GM18502 (cell line): Measurements from ENCODE around the gene IBTK.
"Not testable (repeated sequence)": the region's sequence is repeated elsewhere in the genome, so short reads cannot be mapped to it uniquely, and the experiment has no call there.

Experiments
- ATAC-seq: cut with Tn5 transposase; IDR thresholded peaks from one replicate; pipeline ENCODE4 v1.9.1; 2021; ENCODE audit warnings: mild to moderate bottlenecking; ENCODE audit not compliant: unreplicated experiment, poor library complexity

Gene IBTK

GRCh38 chr6:82182756-82183155 lies 64.8 kb downstream of the IBTK start:
- peak; percentile 54 for ATAC-seq

GRCh38 chr6:82179415-82179814 lies 68.1 kb downstream of the IBTK start:
- no peak for ATAC-seq

- no peak for ATAC-seq
Measured at GRCh38 chr6:82178759-82179112, 68.8 kb downstream of the IBTK start.

- ATAC-seq: no peak
Measured at GRCh38 chr6:82178077-82178758, 69.3 kb downstream of the IBTK start.

- no peak for ATAC-seq
Measured at GRCh38 chr6:82176616-82177015, 70.9 kb downstream of the IBTK start.

GRCh38 chr6:82172594-82172993 lies 75.0 kb downstream of the IBTK start:
- no peak for ATAC-seq

- no peak for ATAC-seq
Measured at GRCh38 chr6:82169138-82169876, 78.2 kb downstream of the IBTK start.

- ATAC-seq: no peak
Measured at GRCh38 chr6:82166493-82166892, 81.1 kb downstream of the IBTK start.

- ATAC-seq: no peak
Measured at GRCh38 chr6:82160255-82160990, 87.1 kb downstream of the IBTK start.

- not testable (repeated sequence) for ATAC-seq
Measured at GRCh38 chr6:82152786-82153185, 94.8 kb downstream of the IBTK start.

GRCh38 chr6:82151147-82151546 lies 96.4 kb downstream of the IBTK start:
- ATAC-seq: not testable (repeated sequence)

- no peak for ATAC-seq
Measured at GRCh38 chr6:82145926-82146452, 101.6 kb downstream of the IBTK start.

- no peak for ATAC-seq
Measured at GRCh38 chr6:82144852-82145340, 102.6 kb downstream of the IBTK start.

GRCh38 chr6:82144007-82144851 lies 103.3 kb downstream of the IBTK start:
- ATAC-seq: peak; percentile 78

GRCh38 chr6:82143041-82143481 lies 104.5 kb downstream of the IBTK start:
- no peak for ATAC-seq

GRCh38 chr6:82142524-82142923 lies 105.0 kb downstream of the IBTK start:
- no peak for ATAC-seq

GRCh38 chr6:82138075-82138791 lies 109.3 kb downstream of the IBTK start:
- no peak for ATAC-seq

GRCh38 chr6:82131441-82131840 lies 116.1 kb downstream of the IBTK start:
- ATAC-seq: no peak

- ATAC-seq: no peak
Measured at GRCh38 chr6:82129797-82130196, 117.7 kb downstream of the IBTK start.
